Loucy (cell line): ENCODE measurements around the gene THOP1.

Source experiments
- H2AFZ ChIP-seq: fragments of 200-600 bp; sonication (generic); 2 replicates; pipeline ENCODE4 v1.6.0; 2016; ENCODE audit warnings: antibody characterized with exemption, mild to moderate bottlenecking, low read length, moderate library complexity
- H3F3A ChIP-seq: fragments of 200-600 bp; 2 replicates; pipeline ENCODE4 v1.6.0; 2016; ENCODE audit warnings: antibody characterized with exemption, low read depth, mild to moderate bottlenecking
- H3K27me3 ChIP-seq: fragments of 200-600 bp; sonication (generic); 2 replicates; pipeline ENCODE4 v1.6.1; 2014; ENCODE audit warnings: low read length, mild to moderate bottlenecking; ENCODE audit not compliant: insufficient read depth, poor library complexity, severe bottlenecking
- H3K36me3 ChIP-seq: fragments of 200-600 bp; sonication (generic); 2 replicates; pipeline ENCODE4 v1.6.1; 2016; ENCODE audit warnings: low read length; ENCODE audit not compliant: insufficient read depth
- H3K4me1 ChIP-seq: fragments of 200-600 bp; sonication (generic); 2 replicates; pipeline ENCODE4 v1.5.1; 2014; ENCODE audit warnings: low read length, mild to moderate bottlenecking; ENCODE audit not compliant: insufficient read depth, poor library complexity, severe bottlenecking
- H3K4me2 ChIP-seq: fragments of 200-600 bp; sonication (generic); 2 replicates; pipeline ENCODE4 v1.6.0; 2014; ENCODE audit warnings: antibody characterized with exemption, low read length, low read depth, mild to moderate bottlenecking; ENCODE audit not compliant: poor library complexity, severe bottlenecking
- H3K4me3 ChIP-seq: fragments of 200-600 bp; sonication (generic); 2 replicates; pipeline ENCODE4 v1.5.1; 2014; ENCODE audit warnings: low read length, mild to moderate bottlenecking, mixed read lengths; ENCODE audit not compliant: poor library complexity, severe bottlenecking
- H3K79me2 ChIP-seq: fragments of 200-600 bp; sonication (generic); 2 replicates; pipeline ENCODE4 v1.6.1; 2014; ENCODE audit warnings: low read length; ENCODE audit not compliant: insufficient read depth
- H3K9ac ChIP-seq: fragments of 200-600 bp; sonication (generic); 2 replicates; pipeline ENCODE4 v1.6.0; 2014; ENCODE audit warnings: mild to moderate bottlenecking, low read depth, low read length, moderate library complexity; ENCODE audit not compliant: poor library complexity, severe bottlenecking
- H3K9me2 ChIP-seq: fragments of 200-600 bp; sonication (generic); replicated peaks from 2 replicates; pipeline ENCODE4 v1.6.1; 2016; ENCODE audit warnings: low read depth, low read length, mixed read lengths
- H3K9me3 ChIP-seq: fragments of 200-600 bp; sonication (generic); 2 replicates; pipeline ENCODE4 v1.6.1; 2014; ENCODE audit warnings: mild to moderate bottlenecking, antibody characterized with exemption, low read length, low read depth; ENCODE audit not compliant: insufficient read depth
- H4K20me1 ChIP-seq: fragments of 200-600 bp; sonication (generic); 2 replicates; pipeline ENCODE4 v1.6.0; 2014; ENCODE audit warnings: antibody characterized with exemption, low read length, mild to moderate bottlenecking; ENCODE audit not compliant: insufficient read depth, poor library complexity, severe bottlenecking
- EZH2phosphoT487 ChIP-seq: fragments of 200-600 bp; IDR thresholded peaks from 2 replicates; pipeline ENCODE4 v1.6.1; 2018; ENCODE audit warnings: antibody characterized with exemption, mild to moderate bottlenecking, moderate library complexity, borderline replicate concordance
- TF ChIP-seq, protein P1 (sequence below): fragments of 200-600 bp; sonication (generic); conservative IDR thresholded peaks from 2 replicates; pipeline ENCODE4 v1.5.1; 2014; ENCODE audit warnings: mild to moderate bottlenecking, antibody characterized with exemption, low read length

Gene THOP1

GRCh38 chr19:2797280-2797679 is 12.0 kb downstream of the THOP1 start:
- no peak overlapping the region for H3K4me3 ChIP-seq
- no peaks in the 10 kb centered on the region for H3K9me2 ChIP-seq
- H4K20me1 ChIP-seq: no peaks in the 10 kb centered on the region
- no peak overlapping the region for H3K9ac ChIP-seq
- H3K9me3 ChIP-seq: no peaks in the 10 kb centered on the region
- peaks cover 21% of the 10 kb centered on the region; the same call in 1 of the 2 replicates for H3K36me3 ChIP-seq
- no peaks in the 10 kb centered on the region for H3F3A ChIP-seq
- H3K4me1 ChIP-seq: no peaks in the 10 kb centered on the region
- TF ChIP-seq, protein P1, sequence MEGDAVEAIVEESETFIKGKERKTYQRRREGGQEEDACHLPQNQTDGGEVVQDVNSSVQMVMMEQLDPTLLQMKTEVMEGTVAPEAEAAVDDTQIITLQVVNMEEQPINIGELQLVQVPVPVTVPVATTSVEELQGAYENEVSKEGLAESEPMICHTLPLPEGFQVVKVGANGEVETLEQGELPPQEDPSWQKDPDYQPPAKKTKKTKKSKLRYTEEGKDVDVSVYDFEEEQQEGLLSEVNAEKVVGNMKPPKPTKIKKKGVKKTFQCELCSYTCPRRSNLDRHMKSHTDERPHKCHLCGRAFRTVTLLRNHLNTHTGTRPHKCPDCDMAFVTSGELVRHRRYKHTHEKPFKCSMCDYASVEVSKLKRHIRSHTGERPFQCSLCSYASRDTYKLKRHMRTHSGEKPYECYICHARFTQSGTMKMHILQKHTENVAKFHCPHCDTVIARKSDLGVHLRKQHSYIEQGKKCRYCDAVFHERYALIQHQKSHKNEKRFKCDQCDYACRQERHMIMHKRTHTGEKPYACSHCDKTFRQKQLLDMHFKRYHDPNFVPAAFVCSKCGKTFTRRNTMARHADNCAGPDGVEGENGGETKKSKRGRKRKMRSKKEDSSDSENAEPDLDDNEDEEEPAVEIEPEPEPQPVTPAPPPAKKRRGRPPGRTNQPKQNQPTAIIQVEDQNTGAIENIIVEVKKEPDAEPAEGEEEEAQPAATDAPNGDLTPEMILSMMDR: no peak
- TF ChIP-seq EZH2phosphoT487: no peak
- H3K4me2 ChIP-seq: no peak overlapping the region
- no peak overlapping the region for H2AFZ ChIP-seq
- no peaks in the 10 kb centered on the region for H3K79me2 ChIP-seq
- H3K27me3 ChIP-seq: no peaks in the 10 kb centered on the region

GRCh38 chr19:2798158-2798685 is 12.9 kb downstream of the THOP1 start:
- H3K9me3 ChIP-seq: no peaks in the 10 kb centered on the region
- no peaks in the 10 kb centered on the region for H3K9me2 ChIP-seq
- H3K36me3 ChIP-seq: peaks cover 21% of the 10 kb centered on the region; the same call in 1 of the 2 replicates
- no peaks in the 10 kb centered on the region for H4K20me1 ChIP-seq
- no peak overlapping the region for H3K4me3 ChIP-seq
- TF ChIP-seq EZH2phosphoT487: no peak
- TF ChIP-seq, protein P1: no peak
- H3K4me1 ChIP-seq: no peaks in the 10 kb centered on the region
- H3F3A ChIP-seq: no peaks in the 10 kb centered on the region
- H3K27me3 ChIP-seq: no peaks in the 10 kb centered on the region
- H3K4me2 ChIP-seq: no peak overlapping the region
- H2AFZ ChIP-seq: no peak overlapping the region
- no peak overlapping the region for H3K9ac ChIP-seq
- H3K79me2 ChIP-seq: no peaks in the 10 kb centered on the region

DNA sequence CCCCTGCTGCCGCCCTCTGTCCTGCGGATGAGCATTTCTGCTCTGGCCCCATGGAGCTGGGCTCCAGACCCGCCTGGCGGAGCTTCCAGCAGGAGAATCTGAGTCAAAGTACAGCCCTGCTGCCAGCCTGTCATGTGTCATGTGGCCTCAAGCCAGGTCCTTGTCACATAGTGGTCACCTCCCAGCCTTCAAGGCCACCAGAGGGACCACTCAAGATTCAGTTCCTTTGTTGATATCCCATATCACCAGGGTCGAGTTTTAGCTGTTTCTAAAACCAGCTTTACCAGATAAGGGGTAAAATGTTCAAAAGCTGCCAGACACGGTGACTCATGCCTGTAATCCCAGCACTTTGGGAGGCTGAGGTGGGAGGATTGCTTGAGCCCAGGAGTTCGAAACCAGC is 13.4 kb downstream of the THOP1 start:
- no peak overlapping the region for H3K4me2 ChIP-seq
- H3K36me3 ChIP-seq: peaks cover 21% of the 10 kb centered on the region; the same call in 1 of the 2 replicates

More for the DNA sequence above, 13.4 kb downstream of the THOP1 start:
- Histone ChIP-seq H3K9me2 (no peaks in the 10 kb centered on the region), H3F3A (no peaks in the 10 kb centered on the region), H3K27me3 (no peaks in the 10 kb centered on the region), H3K4me3 (no peak overlapping the region), H2AFZ (no peak overlapping the region), H3K79me2 (no peaks in the 10 kb centered on the region), H3K4me1 (no peaks in the 10 kb centered on the region), H3K9ac (no peak overlapping the region), H4K20me1 (no peaks in the 10 kb centered on the region), H3K9me3 (no peaks in the 10 kb centered on the region)
- TF ChIP-seq EZH2phosphoT487: no peak
- TF ChIP-seq, protein P1: no peak
